ENCODE results near the gene ZIC5.

Gene ZIC5

DNA sequence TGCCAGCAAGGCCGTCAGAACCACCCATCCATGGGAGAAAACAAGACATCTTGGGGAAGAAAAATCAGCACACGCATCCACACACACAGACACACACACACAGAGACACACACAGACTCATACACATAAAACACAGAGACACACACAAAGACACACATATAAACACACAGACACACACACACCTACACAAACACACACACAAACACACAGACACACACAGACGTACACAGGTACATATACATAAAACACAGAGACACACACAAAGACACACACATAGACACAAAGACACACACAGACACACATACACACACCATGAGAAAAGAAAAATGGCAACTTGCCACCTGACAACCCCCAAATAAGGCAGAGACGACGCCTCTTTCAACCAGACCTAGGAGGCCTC is 40.6 kb downstream of the ZIC5 start:
- H2BK12ac ChIP-seq (ENCODE audit: low read length) = peak overlapping the region; percentile 24
- no peak overlapping the region for H3K4ac ChIP-seq (ENCODE audit: low read length)
- no peaks in the 10 kb centered on the region for H3K9me3 ChIP-seq (replicated peaks in 1 of 2; ENCODE audit: control insufficient read depth in 2 of 2, insufficient read depth in 1 of 2, low read depth in 1 of 2, low read length in 2 of 2)
- no peaks in the 10 kb centered on the region for H3K27me3 ChIP-seq (ENCODE audit: control insufficient read depth in 3 of 3, insufficient read depth in 3 of 3, low read depth in 1 of 3, low read length in 3 of 3)
- H3K27ac ChIP-seq (replicated peaks; ENCODE audit: low read length) = no peak overlapping the region
- no peak overlapping the region for H3K14ac ChIP-seq (ENCODE audit: low read length)
- no peak overlapping the region for H3K23ac ChIP-seq (ENCODE audit: low read depth, low read length, poor library complexity)
- no CpG with 5 or more reads among the region's 5 CpGs for WGBS, 2 donors (ENCODE audit: extremely low coverage in 2 of 2, insufficient read length in 2 of 2, insufficient replicate concordance in 1 of 2)
- no peak overlapping the region for H2BK5ac ChIP-seq (ENCODE audit: low read length)
- H2BK120ac ChIP-seq (ENCODE audit: low read depth, low read length) = no peak overlapping the region
- no peak overlapping the region for H3K4me2 ChIP-seq (ENCODE audit: insufficient read depth, low read length, poor library complexity, severe bottlenecking)
- peaks cover 0 to 1% of the 10 kb centered on the region in 2 donors for H3K4me1 ChIP-seq (ENCODE audit: control insufficient read depth in 2 of 2, insufficient read depth in 1 of 2, low read depth in 1 of 2, low read length in 2 of 2)
- H3K18ac ChIP-seq (ENCODE audit: low read length) = no peak overlapping the region
- H3K4me3 ChIP-seq (ENCODE audit: low read length in 2 of 2) = no peak overlapping the region
- H4K91ac ChIP-seq (ENCODE audit: low read depth, low read length, poor library complexity) = no peak overlapping the region
- H4K8ac ChIP-seq (ENCODE audit: low read depth, low read length) = no peak overlapping the region
- no peak for DNase-seq (ENCODE audit: low spot score)
- peaks cover 0 to 8% of the 10 kb centered on the region in 2 donors for H3K36me3 ChIP-seq (replicated peaks in 1 of 2; ENCODE audit: control insufficient read depth in 2 of 2, insufficient read depth in 2 of 2, low read length in 2 of 2)
- no peaks in the 10 kb centered on the region for H3K79me1 ChIP-seq (ENCODE audit: low read depth, low read length)
- no peak overlapping the region for H2AFZ ChIP-seq (ENCODE audit: low read length)
- no peak overlapping the region for H2BK15ac ChIP-seq (ENCODE audit: low read length)
- peak overlapping the region; percentile 39 for H2AK5ac ChIP-seq (ENCODE audit: low read depth, low read length)
- no peak overlapping the region for H3K9ac ChIP-seq (ENCODE audit: low read depth, low read length, poor library complexity)

DNA sequence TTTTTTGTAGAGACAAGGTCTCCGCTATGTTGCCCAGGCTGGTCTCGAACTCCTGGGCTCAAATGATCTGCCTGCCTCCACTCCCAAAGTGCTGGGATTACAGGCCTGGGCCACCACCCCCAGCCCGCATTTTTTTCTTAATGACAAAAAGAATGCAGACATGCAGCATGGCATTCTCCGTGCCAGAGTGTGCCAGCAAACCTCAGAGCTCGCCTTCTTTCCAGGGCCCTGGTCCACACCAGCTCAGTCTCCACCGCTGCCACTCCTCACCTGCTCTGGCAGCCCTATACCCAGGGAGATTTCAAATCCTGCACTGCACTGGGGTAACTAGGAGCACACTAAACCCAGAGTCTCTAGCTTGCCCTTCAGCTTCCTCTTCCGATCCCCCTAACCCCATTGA is 41.7 kb downstream of the ZIC5 start:
- H3K27ac ChIP-seq (replicated peaks; ENCODE audit: low read length) = no peak overlapping the region
- H3K14ac ChIP-seq (ENCODE audit: low read length) = no peak overlapping the region
- H3K4me3 ChIP-seq (ENCODE audit: low read length in 2 of 2) = no peak overlapping the region
- H2BK5ac ChIP-seq (ENCODE audit: low read length) = no peak overlapping the region
- H2BK120ac ChIP-seq (ENCODE audit: low read depth, low read length) = no peak overlapping the region
- no peak for DNase-seq (ENCODE audit: low spot score)
- peaks cover 0 to 1% of the 10 kb centered on the region in 2 donors for H3K4me1 ChIP-seq (ENCODE audit: control insufficient read depth in 2 of 2, insufficient read depth in 1 of 2, low read depth in 1 of 2, low read length in 2 of 2)
- no peaks in the 10 kb centered on the region for H3K27me3 ChIP-seq (ENCODE audit: control insufficient read depth in 3 of 3, insufficient read depth in 3 of 3, low read depth in 1 of 3, low read length in 3 of 3)
- H2AFZ ChIP-seq (ENCODE audit: low read length) = no peak overlapping the region
- no peak overlapping the region for H3K4ac ChIP-seq (ENCODE audit: low read length)
- WGBS, 2 donors (ENCODE audit: extremely low coverage in 2 of 2, insufficient read length in 2 of 2, insufficient replicate concordance in 1 of 2) = no CpG with 5 or more reads among the region's 7 CpGs
- H3K23ac ChIP-seq (ENCODE audit: low read depth, low read length, poor library complexity) = no peak overlapping the region
- H2BK15ac ChIP-seq (ENCODE audit: low read length) = no peak overlapping the region
- H2AK5ac ChIP-seq (ENCODE audit: low read depth, low read length) = no peak overlapping the region
- H2BK12ac ChIP-seq (ENCODE audit: low read length) = no peak overlapping the region
- H3K9me3 ChIP-seq (replicated peaks in 1 of 2; ENCODE audit: control insufficient read depth in 2 of 2, insufficient read depth in 1 of 2, low read depth in 1 of 2, low read length in 2 of 2) = no peaks in the 10 kb centered on the region
- no peak overlapping the region for H3K18ac ChIP-seq (ENCODE audit: low read length)
- peaks cover 0 to 1% of the 10 kb centered on the region in 2 donors for H3K36me3 ChIP-seq (replicated peaks in 1 of 2; ENCODE audit: control insufficient read depth in 2 of 2, insufficient read depth in 2 of 2, low read length in 2 of 2)
- H3K79me1 ChIP-seq (ENCODE audit: low read depth, low read length) = no peaks in the 10 kb centered on the region
- H3K4me2 ChIP-seq (ENCODE audit: insufficient read depth, low read length, poor library complexity, severe bottlenecking) = no peak overlapping the region
- no peak overlapping the region for H4K8ac ChIP-seq (ENCODE audit: low read depth, low read length)
- H3K9ac ChIP-seq (ENCODE audit: low read depth, low read length, poor library complexity) = no peak overlapping the region
- H4K91ac ChIP-seq (ENCODE audit: low read depth, low read length, poor library complexity) = no peak overlapping the region

DNA sequence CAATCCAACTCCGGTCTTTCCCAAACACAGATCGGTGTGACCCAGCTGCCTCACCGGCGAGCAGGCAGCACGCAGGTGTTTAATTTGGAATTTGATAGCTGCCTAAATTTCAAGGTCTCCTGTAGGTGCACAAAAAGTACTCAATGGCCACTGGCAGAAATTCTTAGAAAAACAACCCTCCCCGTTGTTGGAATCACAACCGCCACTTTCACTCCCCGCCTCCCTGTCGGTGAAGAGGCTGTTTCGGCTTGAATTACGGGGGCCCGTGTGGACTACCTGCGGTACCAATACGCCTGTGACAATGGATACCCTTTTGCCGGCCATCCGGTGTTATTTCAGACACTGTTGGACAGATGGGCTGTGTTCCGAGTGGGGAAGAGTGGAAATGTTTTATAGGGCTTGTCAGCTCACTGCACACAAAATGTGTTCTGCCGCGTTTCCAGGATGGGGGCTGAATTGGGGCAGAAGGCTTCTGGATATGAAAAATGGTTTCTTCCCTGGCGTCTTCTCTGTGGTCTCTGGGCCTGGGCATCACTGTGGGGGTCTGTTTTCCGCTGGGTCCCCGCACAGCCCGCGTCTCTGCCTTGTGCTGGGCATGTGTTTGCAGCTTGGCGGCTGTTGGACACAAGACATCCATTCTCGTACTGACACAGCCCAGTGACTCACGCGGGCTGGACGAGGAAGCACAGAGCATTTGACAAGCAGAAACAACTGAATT is 45.4 kb downstream of the ZIC5 start:
- no peak overlapping the region for H3K4me3 ChIP-seq (ENCODE audit: low read length in 2 of 2)
- no peak for DNase-seq (ENCODE audit: low spot score)

DNA sequence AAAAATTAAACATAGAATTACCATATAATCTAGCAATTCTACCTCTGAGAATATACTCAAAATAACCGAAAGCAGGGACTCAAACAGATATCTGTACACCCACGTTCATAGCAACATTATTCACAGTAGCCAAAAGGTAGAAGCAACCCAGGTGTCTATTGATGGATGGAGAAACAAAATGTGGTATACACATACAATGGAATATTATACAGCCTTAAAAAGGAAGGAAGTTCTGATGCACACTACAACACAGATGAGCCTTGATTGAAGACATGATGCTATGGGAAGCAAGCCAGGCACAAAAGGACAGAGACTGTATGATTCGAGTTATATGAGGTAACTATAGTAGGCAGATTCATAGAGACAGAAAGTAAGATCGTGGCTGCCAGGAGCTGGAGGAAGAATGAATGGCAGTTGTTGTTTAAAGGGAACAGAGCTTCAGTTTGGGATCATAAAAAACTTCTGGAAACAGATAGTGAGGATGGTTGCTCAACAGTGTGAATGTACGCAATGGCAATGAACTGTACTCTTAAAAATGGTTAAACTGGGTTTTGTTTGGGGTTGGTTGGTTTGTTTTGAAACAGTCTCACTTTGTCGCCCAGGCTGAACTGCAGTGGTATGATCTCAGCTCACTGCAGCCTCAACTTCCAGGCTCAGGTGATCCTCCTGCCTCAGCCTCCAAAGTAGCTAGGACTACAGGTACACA is 47.5 kb downstream of the ZIC5 start:
- Histone ChIP-seq H4K91ac (ENCODE audit: low read depth, low read length, poor library complexity) (no peak overlapping the region), H2BK15ac (ENCODE audit: low read length) (no peak overlapping the region), H3K4me3 (ENCODE audit: low read length in 2 of 2) (no peak overlapping the region), H3K18ac (ENCODE audit: low read length) (no peak overlapping the region), H3K27ac (replicated peaks; ENCODE audit: low read length) (no peak overlapping the region), H3K79me1 (ENCODE audit: low read depth, low read length) (no peaks in the 10 kb centered on the region), H3K9ac (ENCODE audit: low read depth, low read length, poor library complexity) (no peak overlapping the region), H2AFZ (ENCODE audit: low read length) (no peak overlapping the region), H2AK5ac (ENCODE audit: low read depth, low read length) (no peak overlapping the region), H2BK120ac (ENCODE audit: low read depth, low read length) (no peak overlapping the region), H4K8ac (ENCODE audit: low read depth, low read length) (no peak overlapping the region), H3K36me3 (replicated peaks in 1 of 2; ENCODE audit: control insufficient read depth in 2 of 2, insufficient read depth in 2 of 2, low read length in 2 of 2) (no peaks in the 10 kb centered on the region), H3K27me3 (ENCODE audit: control insufficient read depth in 3 of 3, insufficient read depth in 3 of 3, low read depth in 1 of 3, low read length in 3 of 3) (no peaks in the 10 kb centered on the region), H2BK5ac (ENCODE audit: low read length) (no peak overlapping the region), H2BK12ac (ENCODE audit: low read length) (no peak overlapping the region), H3K4ac (ENCODE audit: low read length) (no peak overlapping the region), H3K14ac (ENCODE audit: low read length) (no peak overlapping the region), H3K9me3 (replicated peaks in 1 of 2; ENCODE audit: control insufficient read depth in 2 of 2, insufficient read depth in 1 of 2, low read depth in 1 of 2, low read length in 2 of 2) (no peaks in the 10 kb centered on the region), H3K4me1 (ENCODE audit: control insufficient read depth in 2 of 2, insufficient read depth in 1 of 2, low read depth in 1 of 2, low read length in 2 of 2) (no peaks in the 10 kb centered on the region), H3K23ac (ENCODE audit: low read depth, low read length, poor library complexity) (no peak overlapping the region), H3K4me2 (ENCODE audit: insufficient read depth, low read length, poor library complexity, severe bottlenecking) (no peak overlapping the region)
- DNase-seq (ENCODE audit: low spot score) = no peak
- WGBS, 2 donors (ENCODE audit: extremely low coverage in 2 of 2, insufficient read length in 2 of 2, insufficient replicate concordance in 1 of 2) = no CpG with 5 or more reads among the region's 6 CpGs

More for the DNA sequence above, 45.4 kb downstream of the ZIC5 start:
- peak overlapping the region; percentile 15 for H2BK5ac ChIP-seq (ENCODE audit: low read length)
- H2BK12ac ChIP-seq (ENCODE audit: low read length) = no peak overlapping the region
- no peak overlapping the region for H3K9ac ChIP-seq (ENCODE audit: low read depth, low read length, poor library complexity)
- peak overlapping the region; percentile 20 for H3K23ac ChIP-seq (ENCODE audit: low read depth, low read length, poor library complexity)
- H3K27me3 ChIP-seq (ENCODE audit: control insufficient read depth in 3 of 3, insufficient read depth in 3 of 3, low read depth in 1 of 3, low read length in 3 of 3) = no peaks in the 10 kb centered on the region
- H3K27ac ChIP-seq (replicated peaks; ENCODE audit: low read length) = no peak overlapping the region
- H3K4me1 ChIP-seq (ENCODE audit: control insufficient read depth in 2 of 2, insufficient read depth in 1 of 2, low read depth in 1 of 2, low read length in 2 of 2) = peaks cover 0 to 1% of the 10 kb centered on the region in 2 donors
- H2AK5ac ChIP-seq (ENCODE audit: low read depth, low read length) = peak overlapping the region; percentile 11
- H3K18ac ChIP-seq (ENCODE audit: low read length) = peak overlapping the region; percentile 58
- no peak overlapping the region for H3K4ac ChIP-seq (ENCODE audit: low read length)
- H2AFZ ChIP-seq (ENCODE audit: low read length) = no peak overlapping the region
- no peaks in the 10 kb centered on the region for H3K79me1 ChIP-seq (ENCODE audit: low read depth, low read length)
- no CpG with 5 or more reads among the region's 29 CpGs for WGBS, 2 donors (ENCODE audit: extremely low coverage in 2 of 2, insufficient read length in 2 of 2, insufficient replicate concordance in 1 of 2)
- no peak overlapping the region for H3K14ac ChIP-seq (ENCODE audit: low read length)
- peak overlapping the region; percentile 90 for H2BK120ac ChIP-seq (ENCODE audit: low read depth, low read length)
- no peak overlapping the region for H4K91ac ChIP-seq (ENCODE audit: low read depth, low read length, poor library complexity)
- H3K4me2 ChIP-seq (ENCODE audit: insufficient read depth, low read length, poor library complexity, severe bottlenecking) = no peak overlapping the region
- no peaks in the 10 kb centered on the region for H3K9me3 ChIP-seq (replicated peaks in 1 of 2; ENCODE audit: control insufficient read depth in 2 of 2, insufficient read depth in 1 of 2, low read depth in 1 of 2, low read length in 2 of 2)
- H3K36me3 ChIP-seq (replicated peaks in 1 of 2; ENCODE audit: control insufficient read depth in 2 of 2, insufficient read depth in 2 of 2, low read length in 2 of 2) = no peaks in the 10 kb centered on the region
- peak overlapping the region; percentile 72 for H2BK15ac ChIP-seq (ENCODE audit: low read length)
- no peak overlapping the region for H4K8ac ChIP-seq (ENCODE audit: low read depth, low read length)

Measured in neuronal stem cell (in vitro differentiated cells).